Measurements from ENCODE around the gene MIB2.

Gene MIB2

GRCh38 chr1:1598051-1598719 is 17.1 kb upstream of the MIB2 start:
- DNase-seq (ENCODE audit: low spot score), result no peak

GRCh38 chr1:1598720-1599029 is 16.6 kb upstream of the MIB2 start:
- DNase-seq (ENCODE audit: low spot score), result no peak

DNA sequence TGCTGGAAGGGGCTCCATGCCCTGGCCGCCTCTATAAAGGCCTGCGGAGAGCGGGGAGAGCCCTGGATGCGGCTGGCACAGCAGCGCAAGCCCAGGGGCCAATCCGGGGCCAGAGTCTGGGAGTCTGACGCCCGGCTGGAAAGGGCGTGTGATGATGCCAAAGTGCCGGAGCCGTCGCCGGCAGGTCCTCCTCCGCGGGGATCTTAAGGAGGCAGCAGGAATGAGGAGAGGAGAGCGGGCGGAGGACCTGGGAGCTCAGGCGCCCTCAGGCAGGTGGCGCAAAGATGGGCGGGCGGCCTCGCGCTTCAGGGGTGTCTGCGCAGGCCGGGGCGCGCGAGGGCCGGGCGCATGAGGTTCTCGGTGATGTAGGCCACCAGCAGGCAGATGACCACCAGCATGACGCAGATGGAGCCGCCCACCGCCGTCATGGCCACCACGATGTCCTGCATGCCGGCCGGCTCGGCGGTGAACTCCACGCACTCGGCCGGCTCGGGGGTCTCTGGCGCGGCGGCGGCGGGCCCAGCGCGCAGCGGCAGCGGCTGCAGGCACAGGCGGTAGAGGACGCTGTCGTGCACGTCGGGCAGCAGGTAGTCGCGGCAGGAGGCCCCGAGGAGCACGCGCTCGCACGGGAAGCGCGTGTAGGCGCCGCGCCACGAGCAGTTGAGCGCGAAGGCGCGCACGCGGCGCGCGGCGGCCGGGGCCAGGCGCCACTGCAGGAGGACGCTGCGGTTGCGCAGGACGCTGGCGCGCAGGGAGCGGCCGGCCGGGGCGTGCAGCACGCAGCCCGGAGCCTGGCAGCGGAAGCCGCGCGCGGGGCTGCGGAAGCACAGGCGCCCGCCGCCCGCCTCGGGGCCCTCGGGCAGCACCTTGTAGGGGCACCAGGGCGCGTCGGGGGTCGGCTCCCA is 16.0 kb upstream of the MIB2 start:
- peak; percentile 30 for DNase-seq (ENCODE audit: low spot score)

GRCh38 chr1:1599935-1600860 is 15.1 kb upstream of the MIB2 start, which contains the start of gene FNDC10:
Gene FNDC10, minus strand, starts transcription at chr1:1600135. Its CDS starts 120 bp downstream, at chr1:1600015.
- DNase-seq (ENCODE audit: low spot score), result no peak

- no peak for DNase-seq (ENCODE audit: low spot score)
Observed at GRCh38 chr1:1600861-1601563, 14.3 kb upstream of the MIB2 start.

- DNase-seq (ENCODE audit: low spot score), result no peak
Observed at GRCh38 chr1:1601564-1602303, 13.6 kb upstream of the MIB2 start.

DNA sequence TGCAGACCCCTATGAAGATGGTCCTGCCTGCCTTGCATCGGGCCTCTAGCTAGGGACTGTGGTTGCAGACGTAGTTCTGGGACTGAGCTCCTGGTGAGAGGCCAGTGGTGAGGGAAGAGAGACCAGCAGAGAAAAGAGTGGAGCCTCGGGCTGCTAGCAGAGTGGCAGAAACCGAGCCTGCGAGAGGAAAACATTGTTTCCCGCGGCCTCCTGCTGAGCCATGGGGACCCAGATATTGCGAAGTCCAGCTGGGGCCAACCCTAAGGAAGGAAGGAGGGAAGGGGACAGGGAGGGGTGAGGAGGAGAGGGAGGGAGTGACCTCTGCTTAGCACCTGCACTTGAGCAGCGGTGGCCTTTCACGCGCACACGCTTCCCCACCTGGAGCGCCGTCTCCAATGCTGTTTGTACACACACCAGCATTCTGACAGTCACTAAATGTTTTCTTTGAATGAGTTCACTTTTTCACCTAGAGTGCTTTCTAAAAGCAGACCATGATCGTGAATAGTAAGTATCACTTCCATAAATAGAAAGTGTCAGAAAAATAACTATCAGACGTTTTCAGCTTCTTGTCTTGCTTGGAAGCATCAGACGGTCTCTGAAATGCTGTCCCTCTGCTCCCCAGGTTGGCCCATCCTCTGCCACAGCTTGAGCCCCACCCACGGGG is 12.9 kb upstream of the MIB2 start:
- no peak for DNase-seq (ENCODE audit: low spot score)

DNA sequence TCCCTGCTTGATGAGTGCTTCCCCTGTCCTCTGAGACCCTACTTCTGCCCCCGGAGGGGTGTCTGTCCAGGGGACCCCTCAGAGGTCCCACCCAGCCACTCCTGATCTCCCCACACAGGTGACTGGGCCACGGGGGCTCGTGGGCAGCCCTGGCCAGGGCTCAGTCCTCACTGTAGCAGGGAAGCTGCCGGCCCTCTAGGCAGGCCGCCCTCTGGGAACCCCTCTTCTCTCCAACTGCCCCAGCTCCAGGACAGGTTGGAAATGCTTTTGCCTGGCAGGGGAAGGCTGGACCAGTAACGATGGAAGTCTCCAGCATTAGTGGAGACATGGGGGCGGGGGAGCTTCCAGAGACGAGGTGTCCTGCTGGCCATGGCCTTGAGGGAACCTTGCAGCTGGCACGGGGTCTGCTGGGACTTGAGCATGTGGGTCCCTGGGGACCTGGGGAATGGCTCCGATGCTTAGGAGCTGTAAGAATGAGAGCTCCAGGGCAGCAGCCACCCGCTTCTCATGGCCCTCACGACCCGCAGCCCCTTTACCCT is 12.3 kb upstream of the MIB2 start:
- no peak for DNase-seq (ENCODE audit: low spot score)

DNA sequence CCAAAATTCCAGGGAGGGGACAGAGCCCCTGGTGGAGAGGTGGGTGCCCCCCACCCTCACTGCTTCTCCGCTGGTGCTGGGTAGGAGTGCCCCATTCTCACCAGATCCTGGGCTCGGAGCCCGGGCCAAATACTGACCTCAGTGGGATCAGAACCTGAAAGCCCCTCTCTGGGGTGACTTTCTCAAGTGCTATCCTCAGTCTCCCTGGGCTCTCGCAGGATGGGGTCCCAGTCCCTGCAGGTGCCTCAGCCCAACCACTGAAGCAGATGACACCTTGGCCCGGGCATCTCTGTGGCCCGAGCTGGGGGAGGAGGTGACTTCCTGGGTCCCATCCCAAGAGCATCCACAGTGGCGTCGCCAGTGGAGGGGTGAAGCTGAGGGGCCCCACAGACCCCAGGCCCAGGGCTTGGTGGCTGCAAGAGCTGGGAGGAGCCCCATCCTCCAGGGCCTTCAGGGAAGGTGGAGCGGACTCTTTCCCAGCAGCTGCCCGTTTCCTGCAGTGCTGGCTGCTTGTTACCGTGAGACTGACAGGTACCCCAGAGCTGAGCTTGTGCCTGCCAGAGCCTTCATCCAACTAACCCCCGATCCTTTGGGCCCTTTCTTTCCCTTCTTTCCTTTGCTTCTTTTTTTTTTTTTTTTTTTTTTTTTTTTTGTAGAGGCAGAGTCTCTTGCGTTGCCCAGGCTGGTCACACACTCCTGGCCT is 11.5 kb upstream of the MIB2 start:
- no peak for DNase-seq (ENCODE audit: low spot score)

- no peak for DNase-seq (ENCODE audit: low spot score)
Observed at GRCh38 chr1:1604374-1605033, 10.8 kb upstream of the MIB2 start.

DNA sequence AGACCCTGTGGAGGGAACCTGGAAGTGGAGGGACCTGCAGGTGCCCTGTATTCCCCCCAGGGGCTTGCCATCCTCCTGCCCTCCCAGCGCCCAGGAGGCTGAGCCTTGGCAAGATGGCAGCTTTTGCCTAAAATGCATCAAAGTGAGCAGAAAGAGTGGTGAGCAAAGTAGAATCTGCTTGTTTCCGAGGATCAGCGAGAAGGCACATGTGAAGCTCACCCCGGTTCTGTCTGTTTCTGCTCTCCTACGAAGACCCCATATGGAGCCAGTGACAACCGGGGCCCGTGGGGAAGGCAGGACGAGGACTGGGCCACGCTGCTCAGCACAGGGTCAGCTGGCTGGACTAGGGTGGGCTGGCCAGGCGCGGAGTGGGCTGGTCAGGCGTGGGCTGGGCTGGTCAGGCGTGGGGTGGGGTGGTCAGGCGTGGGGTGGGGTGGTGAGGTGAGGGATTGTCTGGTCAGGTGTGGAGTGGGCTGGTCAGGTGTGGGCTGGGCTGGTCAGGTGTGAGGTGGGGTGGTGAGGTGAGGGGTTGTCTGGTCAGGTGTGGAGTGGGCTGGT is 10.2 kb upstream of the MIB2 start:
- DNase-seq (ENCODE audit: low spot score), result no peak

DNA sequence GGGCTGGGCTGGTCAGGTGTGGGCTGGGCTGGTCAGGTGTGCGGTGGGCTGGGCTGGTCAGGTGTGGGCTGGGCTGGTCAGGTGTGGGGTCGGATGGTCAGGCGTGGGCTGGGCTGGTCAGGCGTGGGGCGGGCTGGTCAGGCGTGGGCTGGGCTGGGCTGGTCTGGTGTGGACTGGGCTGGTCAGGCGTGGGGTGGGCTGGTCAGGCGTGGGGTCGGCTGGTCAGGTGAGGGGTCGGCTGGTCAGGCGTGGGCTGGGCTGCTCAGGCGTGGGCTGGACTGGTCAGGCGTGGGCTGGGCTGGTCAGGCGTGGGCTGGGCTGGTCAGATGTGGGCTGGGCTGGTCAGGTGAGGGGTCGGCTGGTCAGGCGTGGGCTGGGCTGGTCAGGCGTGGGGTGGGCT is 9.6 kb upstream of the MIB2 start:
- no peak for DNase-seq (ENCODE audit: low spot score)

- no peak for DNase-seq (ENCODE audit: low spot score)
Observed at GRCh38 chr1:1606232-1606631, 9.1 kb upstream of the MIB2 start.

DNA sequence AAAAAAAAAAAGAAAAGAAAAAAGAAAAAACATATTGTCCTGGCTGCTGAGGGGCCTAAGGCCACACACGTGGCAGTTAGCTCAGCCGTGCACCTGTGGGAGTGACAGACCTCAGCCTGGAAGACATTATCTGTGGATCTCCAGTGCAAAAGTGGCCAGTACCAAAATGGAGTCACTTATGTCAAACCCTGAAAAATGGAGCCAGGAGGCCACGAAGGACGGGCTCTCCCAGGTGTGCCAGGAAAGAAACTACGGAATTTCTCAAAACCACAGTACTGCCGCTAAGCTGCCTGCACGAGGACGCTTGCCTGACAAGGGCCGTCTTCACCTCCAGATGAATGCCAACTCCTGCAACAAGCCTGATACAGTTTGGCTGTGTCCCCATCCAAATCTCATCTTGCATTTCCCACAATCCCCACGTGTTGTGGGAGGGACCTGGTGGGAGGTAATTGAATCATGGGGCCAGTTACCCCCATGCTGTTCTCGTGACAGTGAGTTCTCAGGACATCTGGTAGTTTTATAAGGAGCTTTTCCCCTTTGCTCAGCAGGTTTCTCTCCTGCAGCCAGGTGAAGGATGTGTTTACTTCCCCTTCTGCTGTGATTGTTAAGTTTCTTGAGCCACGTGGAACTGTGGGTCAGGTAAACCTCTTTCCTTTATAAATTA is 5.3 kb upstream of the MIB2 start:
- DNase-seq (ENCODE audit: low spot score), result no peak

DNA sequence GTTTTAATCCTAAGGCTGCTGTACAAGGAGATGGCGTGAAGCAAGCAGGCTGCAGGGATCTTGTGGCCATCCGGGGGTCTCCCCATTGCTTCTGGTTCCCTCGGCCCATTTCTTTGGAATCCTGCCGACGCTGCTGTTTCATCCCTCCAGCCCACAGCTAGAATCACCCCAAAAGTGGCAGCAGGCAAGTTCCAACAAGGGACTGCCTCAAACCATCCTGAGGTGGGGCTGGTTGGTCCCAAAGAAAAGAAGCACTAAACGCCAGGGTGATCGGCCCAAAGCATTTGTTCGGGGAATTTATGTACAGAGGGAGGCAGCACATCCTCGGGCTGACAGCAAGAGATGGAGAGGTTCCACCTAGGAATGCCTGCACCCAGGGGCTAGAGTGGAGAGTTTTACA is 4.5 kb upstream of the MIB2 start:
- no peak for DNase-seq (ENCODE audit: low spot score)

DNA sequence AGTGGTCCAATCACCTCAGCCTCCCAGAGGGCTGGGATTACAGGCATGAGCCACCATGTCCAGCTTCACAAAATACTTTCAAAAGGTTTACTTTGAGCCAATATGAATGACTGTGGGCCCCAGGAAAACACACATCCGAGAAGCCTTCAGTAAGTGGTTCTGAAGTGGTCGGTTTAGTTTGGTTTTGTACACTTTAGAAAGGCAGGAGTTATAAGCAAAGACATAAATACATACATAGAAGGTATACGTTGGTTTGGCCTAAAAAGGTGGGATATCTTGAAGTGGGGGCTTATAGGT is 3.2 kb upstream of the MIB2 start:
- DNase-seq (ENCODE audit: low spot score), result no peak

DNA sequence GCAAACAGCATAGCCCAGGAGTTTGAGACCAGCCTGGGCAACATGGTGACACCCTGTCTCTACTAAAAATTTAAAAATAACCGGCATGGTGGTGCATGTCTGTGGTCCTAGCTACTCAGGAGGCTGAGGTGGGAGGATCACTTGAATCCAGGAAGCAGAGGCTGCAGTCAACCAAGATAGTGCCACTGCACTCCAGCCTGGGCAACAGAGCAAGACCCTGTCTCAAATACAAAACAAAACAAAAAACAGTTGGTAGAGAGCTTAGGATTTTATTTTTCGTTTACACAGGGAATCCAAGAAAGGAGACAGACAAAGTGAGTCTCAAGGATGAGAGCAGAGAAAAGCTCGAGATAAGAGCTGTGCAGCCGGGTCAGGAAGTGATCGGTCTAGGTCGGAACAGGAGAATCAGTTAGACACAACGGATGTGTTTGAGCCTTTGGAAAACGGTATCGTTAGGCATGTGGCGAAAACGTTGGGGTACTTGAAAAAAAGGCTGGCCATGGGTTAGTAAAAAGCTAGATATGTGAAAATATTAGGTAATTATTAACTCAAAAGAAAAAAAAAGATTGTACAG is 1.7 kb upstream of the MIB2 start:
- no peak for DNase-seq (ENCODE audit: low spot score)

Measured in CD4-positive, alpha-beta T cell treated with Interleukin-2 at 100 ng/mL for 4 hours (primary cell).